Measurements from ENCODE around the gene PCYOX1L.

DNA sequence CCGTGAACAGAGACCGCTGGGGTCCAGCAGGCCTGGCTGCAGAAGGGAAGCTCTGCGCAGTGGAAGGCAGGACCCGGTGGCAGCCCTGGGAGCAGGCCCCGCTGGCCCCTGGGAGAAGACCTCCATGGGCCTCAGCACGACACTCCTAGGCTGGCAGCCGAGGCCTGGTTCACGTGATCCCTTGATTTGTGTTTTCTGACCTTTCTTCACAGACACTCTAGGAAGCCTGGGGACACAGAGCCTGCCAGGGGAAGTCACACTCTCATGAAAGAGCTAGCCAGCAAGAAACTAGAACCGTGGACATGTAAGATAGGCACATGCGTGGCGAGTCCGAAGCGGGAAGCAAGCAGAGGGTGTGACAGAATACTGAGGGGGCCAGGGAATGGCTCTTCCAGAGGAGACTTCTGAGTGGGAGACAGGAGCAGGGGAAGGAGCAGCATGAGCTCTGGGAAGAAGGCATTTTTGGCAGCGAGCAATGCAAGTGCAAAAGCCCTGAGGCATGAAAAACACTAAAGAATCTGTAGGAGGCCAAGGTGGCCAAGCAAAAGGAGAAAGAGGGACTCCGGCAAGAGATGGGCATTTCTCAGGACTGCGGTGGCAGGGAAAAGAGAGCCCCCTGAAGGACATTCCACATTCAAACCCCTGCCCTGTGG lies 47.8 kb downstream of the PCYOX1L start:
- TF ChIP-seq CTCF (IDR thresholded peaks at IDR 0.05 in 8 of 11, conservative IDR thresholded peaks at IDR 0.05 in 3 of 11) (no peak), POLR2A (IDR thresholded peaks at IDR 0.05) (no peak), POLR2AphosphoS5 (IDR thresholded peaks at IDR 0.05) (no peak)

Measured in spleen (tissue), 7 donors.